ENCODE measurements around the gene RGS9. TPM values are rescaled to one million over a fixed set of nuclear protein-coding genes. Genes with fewer than 3 reads are reported as not detected.
A peak's percentile ranks its signal among the peaks of the same experiment; 100 is the strongest.
"Not testable (repeated sequence)": the region's sequence is repeated elsewhere in the genome, so short reads cannot be mapped to it uniquely, and the experiment has no call there.

Gene RGS9
- total RNA-seq, 4 donors from 2014 or later = 1.1 to 8.5 (median 3.6) TPM

- TF ChIP-seq EP300 (IDR thresholded peaks at IDR 0.05) (no peak), POLR2AphosphoS5 (IDR thresholded peaks at IDR 0.05) (no peak), POLR2A (IDR thresholded peaks at IDR 0.05) (no peak)
- TF ChIP-seq, protein P1, sequence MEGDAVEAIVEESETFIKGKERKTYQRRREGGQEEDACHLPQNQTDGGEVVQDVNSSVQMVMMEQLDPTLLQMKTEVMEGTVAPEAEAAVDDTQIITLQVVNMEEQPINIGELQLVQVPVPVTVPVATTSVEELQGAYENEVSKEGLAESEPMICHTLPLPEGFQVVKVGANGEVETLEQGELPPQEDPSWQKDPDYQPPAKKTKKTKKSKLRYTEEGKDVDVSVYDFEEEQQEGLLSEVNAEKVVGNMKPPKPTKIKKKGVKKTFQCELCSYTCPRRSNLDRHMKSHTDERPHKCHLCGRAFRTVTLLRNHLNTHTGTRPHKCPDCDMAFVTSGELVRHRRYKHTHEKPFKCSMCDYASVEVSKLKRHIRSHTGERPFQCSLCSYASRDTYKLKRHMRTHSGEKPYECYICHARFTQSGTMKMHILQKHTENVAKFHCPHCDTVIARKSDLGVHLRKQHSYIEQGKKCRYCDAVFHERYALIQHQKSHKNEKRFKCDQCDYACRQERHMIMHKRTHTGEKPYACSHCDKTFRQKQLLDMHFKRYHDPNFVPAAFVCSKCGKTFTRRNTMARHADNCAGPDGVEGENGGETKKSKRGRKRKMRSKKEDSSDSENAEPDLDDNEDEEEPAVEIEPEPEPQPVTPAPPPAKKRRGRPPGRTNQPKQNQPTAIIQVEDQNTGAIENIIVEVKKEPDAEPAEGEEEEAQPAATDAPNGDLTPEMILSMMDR (IDR thresholded peaks at IDR 0.05) = no peak
- H3K27me3 ChIP-seq = no peaks in the 10 kb centered on the region
- DNase-seq (ENCODE audit: low spot score in 2 of 2) = no peak
- no peaks in the 10 kb centered on the region for H3K9me3 ChIP-seq
- no peaks in the 10 kb centered on the region for H3K36me3 ChIP-seq
- WGBS = 96% methylated on average over 1 of the region's 1 CpG
- peaks cover 19% of the 10 kb centered on the region for H3K4me1 ChIP-seq
- H3K4me3 ChIP-seq = no peak overlapping the region
- H3K27ac ChIP-seq = no peak overlapping the region
These were observed 41.7 kb upstream of the RGS9 start for GRCh38 chr17:65095465-65095864.

GRCh38 chr17:65096382-65096781 lies 40.8 kb upstream of the RGS9 start:
- H3K9me3 ChIP-seq; H3K36me3 ChIP-seq; H3K4me3 ChIP-seq; H3K27me3 ChIP-seq; H3K27ac ChIP-seq; DNase-seq (ENCODE audit: low spot score in 2 of 2): not testable (repeated sequence)
- H3K4me1 ChIP-seq = peaks cover 28% of the 10 kb centered on the region
- WGBS = 96% methylated on average over 2 of the region's 2 CpGs

DNA sequence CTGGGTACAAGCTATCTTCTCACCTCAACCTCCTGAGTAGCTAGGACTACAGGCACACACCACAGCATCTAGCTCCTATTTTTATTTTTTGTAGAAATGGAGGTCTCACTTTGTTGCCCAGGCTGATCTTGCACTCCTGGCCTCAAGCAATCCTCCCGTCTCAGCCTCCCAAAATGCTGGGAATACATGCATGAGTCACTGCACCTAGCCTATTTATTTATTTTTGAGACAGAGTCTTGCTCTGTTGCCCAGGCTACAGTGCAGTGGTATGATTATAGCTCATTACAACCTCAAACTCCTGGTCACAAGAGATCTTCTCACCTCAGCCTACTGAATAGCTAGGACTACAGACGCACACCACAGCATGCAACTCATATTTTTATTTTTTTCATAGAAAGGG lies 40.1 kb upstream of the RGS9 start:
- H3K27ac ChIP-seq = no peak overlapping the region
- H3K36me3 ChIP-seq = no peaks in the 10 kb centered on the region
- peak in 1 of 2 donors; percentile 3 for DNase-seq (ENCODE audit: low spot score in 2 of 2)
- H3K27me3 ChIP-seq = no peaks in the 10 kb centered on the region
- 84% methylated on average over 2 of the region's 2 CpGs for WGBS
- peaks cover 30% of the 10 kb centered on the region for H3K4me1 ChIP-seq
- no peak overlapping the region for H3K4me3 ChIP-seq
- no peaks in the 10 kb centered on the region for H3K9me3 ChIP-seq
- TF ChIP-seq, protein P1 (IDR thresholded peaks at IDR 0.05) = no peak
- no peak for TF ChIP-seq EP300 (IDR thresholded peaks at IDR 0.05)
- TF ChIP-seq POLR2AphosphoS5 (IDR thresholded peaks at IDR 0.05) = no peak
- TF ChIP-seq POLR2A (IDR thresholded peaks at IDR 0.05) = no peak

- TF ChIP-seq POLR2A (IDR thresholded peaks at IDR 0.05) = no peak
- TF ChIP-seq, protein P1 (IDR thresholded peaks at IDR 0.05) = no peak
- no peak for TF ChIP-seq EP300 (IDR thresholded peaks at IDR 0.05)
- no peak for TF ChIP-seq POLR2AphosphoS5 (IDR thresholded peaks at IDR 0.05)
- Histone ChIP-seq H3K27me3 (no peaks in the 10 kb centered on the region), H3K36me3 (no peaks in the 10 kb centered on the region), H3K27ac (peak overlapping the region; percentile 19), H3K4me1 (peaks cover 27% of the 10 kb centered on the region), H3K9me3 (no peaks in the 10 kb centered on the region), H3K4me3 (no peak overlapping the region)
- no peak for DNase-seq (ENCODE audit: low spot score in 2 of 2)
These were observed 37.7 kb upstream of the RGS9 start for GRCh38 chr17:65099475-65099874.

DNA sequence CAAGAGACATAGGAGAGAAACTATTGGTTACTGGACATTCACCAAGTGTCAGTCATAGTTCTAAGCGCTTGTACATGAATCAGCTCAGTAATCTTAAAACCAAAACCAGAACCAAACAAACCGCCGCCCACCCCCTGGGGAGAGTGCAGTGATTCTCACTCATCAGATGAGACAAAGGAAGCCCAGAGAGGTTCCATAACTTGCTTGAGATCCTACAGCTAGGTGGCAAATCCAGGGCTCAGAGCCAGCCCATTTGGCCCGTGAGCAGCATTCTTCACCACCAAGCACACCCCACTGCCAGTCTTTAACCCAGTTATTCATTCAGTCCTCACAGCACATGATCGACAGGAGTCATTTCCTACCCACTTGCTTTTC lies 37.2 kb upstream of the RGS9 start:
- peak overlapping the region; percentile 55 for H3K27ac ChIP-seq

More for the DNA sequence above, 37.2 kb upstream of the RGS9 start:
- Histone ChIP-seq H3K9me3 (no peaks in the 10 kb centered on the region), H3K36me3 (no peaks in the 10 kb centered on the region), H3K4me3 (peak overlapping the region; percentile 56), H3K4me1 (peaks cover 28% of the 10 kb centered on the region), H3K27me3 (no peaks in the 10 kb centered on the region)
- peak; percentile 84 to 90 for DNase-seq (ENCODE audit: low spot score in 2 of 2)
- TF ChIP-seq EP300 (IDR thresholded peaks at IDR 0.05) (no peak), POLR2AphosphoS5 (IDR thresholded peaks at IDR 0.05) (no peak), POLR2A (IDR thresholded peaks at IDR 0.05) (no peak)
- TF ChIP-seq, protein P1 (IDR thresholded peaks at IDR 0.05) = no peak
- 8% methylated on average over 5 of the region's 5 CpGs for WGBS
